Trophoblast cell (in vitro differentiated cells and primary cell): ENCODE measurements around the gene B3GAT2.

Source experiments
- DNase-seq, 2 donors: peaks; one replicate each; pipeline ENCODE4 v3.0.0-alpha.2; 2016
- H2AFZ ChIP-seq: 2 replicates; pipeline ENCODE4 v1.6.1; 2013; ENCODE audit warnings: low read length, moderate library complexity, mild to moderate bottlenecking; ENCODE audit not compliant: insufficient read depth, poor library complexity
- H2AK5ac ChIP-seq: 2 replicates; pipeline ENCODE4 v1.6.1; 2013; ENCODE audit warnings: mild to moderate bottlenecking, low read length
- H2BK120ac ChIP-seq: 2 replicates; pipeline ENCODE4 v1.6.1; 2013; ENCODE audit warnings: low read length, mild to moderate bottlenecking, moderate library complexity; ENCODE audit not compliant: insufficient read depth, poor library complexity
- H2BK12ac ChIP-seq: 2 replicates; pipeline ENCODE4 v1.6.1; 2013; ENCODE audit warnings: mild to moderate bottlenecking, low read length, moderate library complexity
- H2BK5ac ChIP-seq: 2 replicates; pipeline ENCODE4 v1.6.1; 2013; ENCODE audit warnings: low read length, low read depth, moderate library complexity, mild to moderate bottlenecking; ENCODE audit not compliant: poor library complexity
- H3K14ac ChIP-seq: 2 replicates; pipeline ENCODE4 v1.6.1; 2013; ENCODE audit warnings: mild to moderate bottlenecking, low read length
- H3K18ac ChIP-seq: 2 replicates; pipeline ENCODE4 v1.6.1; 2013; ENCODE audit warnings: mild to moderate bottlenecking, low read length
- H3K23ac ChIP-seq: 2 replicates; pipeline ENCODE4 v1.6.1; 2013; ENCODE audit warnings: low read length
- H3K27ac ChIP-seq: 2 replicates; pipeline ENCODE4 v1.5.1; 2013; ENCODE audit warnings: low read depth, mild to moderate bottlenecking, inconsistent platforms, low read length, moderate library complexity
- H3K27me3 ChIP-seq: 2 replicates; pipeline ENCODE4 v1.6.1; 2013; ENCODE audit warnings: inconsistent platforms, mild to moderate bottlenecking, low read length, moderate library complexity; ENCODE audit not compliant: insufficient read depth
- H3K36me3 ChIP-seq, 2 experiments: 1 replicate in 1 of 2; 2 replicates in 1 of 2; pipeline ENCODE4 v1.6.1; 2013; ENCODE audit warnings: low read length in 2 of 2, mild to moderate bottlenecking in 2 of 2, moderate library complexity in 1 of 2; ENCODE audit not compliant: insufficient read depth in 2 of 2, control insufficient read depth in 1 of 2
- H3K4ac ChIP-seq: 2 replicates; pipeline ENCODE4 v1.6.1; 2013; ENCODE audit warnings: low read depth, mild to moderate bottlenecking, low read length, moderate library complexity
- H3K4me1 ChIP-seq, 2 experiments: 1 replicate in 1 of 2; 2 replicates in 1 of 2; pipeline ENCODE4 v1.6.1; 2013; ENCODE audit warnings: low read length in 2 of 2, mild to moderate bottlenecking in 2 of 2, moderate library complexity in 1 of 2; ENCODE audit not compliant: insufficient read depth in 2 of 2, control insufficient read depth in 1 of 2
- H3K4me2 ChIP-seq: 2 replicates; pipeline ENCODE4 v1.6.1; 2013; ENCODE audit warnings: inconsistent platforms, mild to moderate bottlenecking, low read length, moderate library complexity
- H3K4me3 ChIP-seq: 2 replicates; pipeline ENCODE4 v1.5.1; 2013; ENCODE audit warnings: mild to moderate bottlenecking, low read depth, low read length, inconsistent platforms
- H3K79me1 ChIP-seq: one replicate; pipeline ENCODE4 v1.6.1; 2013; ENCODE audit warnings: low read length
- H3K79me2 ChIP-seq: 2 replicates; pipeline ENCODE4 v1.6.1; 2013; ENCODE audit warnings: low read length, mild to moderate bottlenecking; ENCODE audit not compliant: control insufficient read depth, insufficient read depth, poor library complexity
- H3K9ac ChIP-seq: 2 replicates; pipeline ENCODE4 v1.6.1; 2013; ENCODE audit warnings: mild to moderate bottlenecking, low read length
- H3K9me3 ChIP-seq: 2 replicates; pipeline ENCODE4 v1.6.1; 2013; ENCODE audit warnings: low read depth, mild to moderate bottlenecking, control low read depth, inconsistent platforms, low read length; ENCODE audit not compliant: insufficient read depth
- H4K12ac ChIP-seq: 2 replicates; pipeline ENCODE4 v1.6.1; 2013; ENCODE audit warnings: low read depth, mild to moderate bottlenecking, low read length, moderate library complexity
- H4K8ac ChIP-seq: 2 replicates; pipeline ENCODE4 v1.6.1; 2013; ENCODE audit warnings: low read depth, mild to moderate bottlenecking, low read length, moderate library complexity
- H4K91ac ChIP-seq: one replicate; pipeline ENCODE4 v1.6.1; 2013; ENCODE audit warnings: low read depth, mild to moderate bottlenecking, low read length, moderate library complexity
- WGBS: extraction: QIAGEN DNeasy Blood & Tissue Kit; methylation state at CpG from one replicate; pipeline ENCODE4 v1.1.7; 2013; ENCODE audit warnings: missing lambda C conversion rate; ENCODE audit not compliant: insufficient read length, insufficient coverage; ENCODE audit errors: extremely low coverage; 5-methylcytosine and 5-hydroxymethylcytosine counted together

B3GAT2 gene

GRCh38 chr6:70849348-70850069 is 107.4 kb downstream of the B3GAT2 start:
- Histone ChIP-seq H3K79me1 (no peaks in the 10 kb centered on the region), H3K4me2 (no peak overlapping the region), H4K8ac (no peak overlapping the region), H3K9me3 (no peaks in the 10 kb centered on the region), H3K9ac (no peak overlapping the region), H3K4me1 (no peaks in the 10 kb centered on the region), H4K12ac (no peak overlapping the region), H2AK5ac (no peak overlapping the region), H2AFZ (no peak overlapping the region), H3K36me3 (no peaks in the 10 kb centered on the region), H2BK5ac (no peak overlapping the region), H3K14ac (no peak overlapping the region), H3K4me3 (no peak overlapping the region), H4K91ac (no peak overlapping the region), H2BK120ac (no peak overlapping the region), H3K27me3 (no peaks in the 10 kb centered on the region), H3K27ac (no peak overlapping the region), H2BK12ac (no peak overlapping the region), H3K4ac (no peak overlapping the region), H3K23ac (no peak overlapping the region), H3K18ac (no peak overlapping the region), H3K79me2 (no peaks in the 10 kb centered on the region)
- 100% methylated on average over 1 of the region's 1 CpG for WGBS
- peak in 1 of 2 donors; percentile 21 for DNase-seq

GRCh38 chr6:70847106-70848084 is 109.5 kb downstream of the B3GAT2 start:
- Histone ChIP-seq H3K36me3 (no peaks in the 10 kb centered on the region), H3K4me2 (no peak overlapping the region), H3K79me2 (no peaks in the 10 kb centered on the region), H2AFZ (no peak overlapping the region), H4K8ac (no peak overlapping the region), H3K4me1 (no peaks in the 10 kb centered on the region), H3K9ac (no peak overlapping the region), H2BK120ac (no peak overlapping the region), H3K23ac (no peak overlapping the region), H4K91ac (no peak overlapping the region), H3K27ac (no peak overlapping the region), H3K4me3 (no peak overlapping the region), H3K14ac (no peak overlapping the region), H3K18ac (no peak overlapping the region), H3K4ac (no peak overlapping the region), H3K27me3 (no peaks in the 10 kb centered on the region), H3K79me1 (no peaks in the 10 kb centered on the region), H3K9me3 (no peaks in the 10 kb centered on the region), H4K12ac (no peak overlapping the region), H2BK5ac (no peak overlapping the region), H2AK5ac (no peak overlapping the region), H2BK12ac (no peak overlapping the region)
- DNase-seq: no peak
- WGBS: no CpG with 5 or more reads among the region's 4 CpGs

- Histone ChIP-seq H3K9me3 (no peaks in the 10 kb centered on the region), H2BK120ac (no peak overlapping the region), H3K27ac (no peak overlapping the region), H3K36me3 (no peaks in the 10 kb centered on the region), H4K12ac (no peak overlapping the region), H3K14ac (no peak overlapping the region), H2BK5ac (no peak overlapping the region), H3K4me1 (no peaks in the 10 kb centered on the region), H2AFZ (no peak overlapping the region), H2BK12ac (no peak overlapping the region), H4K8ac (no peak overlapping the region), H3K18ac (no peak overlapping the region), H3K4ac (no peak overlapping the region), H3K79me2 (no peaks in the 10 kb centered on the region), H3K4me2 (no peak overlapping the region), H4K91ac (no peak overlapping the region), H3K23ac (no peak overlapping the region), H3K79me1 (no peaks in the 10 kb centered on the region), H3K27me3 (no peaks in the 10 kb centered on the region), H3K4me3 (no peak overlapping the region), H2AK5ac (no peak overlapping the region), H3K9ac (no peak overlapping the region)
- no CpG with 5 or more reads among the region's 8 CpGs for WGBS
- no peak for DNase-seq
Measured at GRCh38 chr6:70846207-70846835, 110.5 kb downstream of the B3GAT2 start.

GRCh38 chr6:70844301-70844700 is 112.6 kb downstream of the B3GAT2 start:
- no CpG with 5 or more reads among the region's 1 CpG for WGBS
- no peaks in the 10 kb centered on the region for H3K36me3 ChIP-seq
- no peak overlapping the region for H3K18ac ChIP-seq
- H3K27me3 ChIP-seq: no peaks in the 10 kb centered on the region
- no peaks in the 10 kb centered on the region for H3K9me3 ChIP-seq
- H3K4ac ChIP-seq: no peak overlapping the region
- no peak overlapping the region for H2BK5ac ChIP-seq
- H3K4me1 ChIP-seq: no peaks in the 10 kb centered on the region
- H3K79me2 ChIP-seq: no peaks in the 10 kb centered on the region
- H2BK120ac ChIP-seq: no peak overlapping the region
- H3K23ac ChIP-seq: no peak overlapping the region
- no peaks in the 10 kb centered on the region for H3K79me1 ChIP-seq
- no peak overlapping the region for H3K4me2 ChIP-seq
- H2BK12ac ChIP-seq: no peak overlapping the region
- no peak overlapping the region for H3K4me3 ChIP-seq
- no peak overlapping the region for H3K9ac ChIP-seq
- H2AK5ac ChIP-seq: no peak overlapping the region
- H3K27ac ChIP-seq: no peak overlapping the region
- DNase-seq: no peak
- H2AFZ ChIP-seq: no peak overlapping the region
- H3K14ac ChIP-seq: no peak overlapping the region
- no peak overlapping the region for H4K91ac ChIP-seq
- H4K12ac ChIP-seq: no peak overlapping the region
- no peak overlapping the region for H4K8ac ChIP-seq
